Activated T-cell treated with anti-CD3 and anti-CD28 coated beads, Interleukin-2, amount 50 U/mL, for 72 hours (primary cell): ENCODE results near the gene HPS6. TPM values are rescaled to one million over a fixed set of nuclear protein-coding genes. Genes with fewer than 3 reads are reported as not detected.
A peak's percentile ranks its signal among the peaks of the same experiment; 100 is the strongest.

Experiments used
- ATAC-seq, 2 donors: fragments of 150-1000 bp; cut with Tn5 transposase; replicated peaks in 1 of 2; 2 replicates each; pipeline ENCODE4 v1.10.0; 2021; ENCODE audit warnings: moderate library complexity in 2 of 2, mild to moderate bottlenecking in 1 of 2
- DNase-seq, 2 donors: peaks; one replicate each; pipeline ENCODE4 v3.0.0; 2021 to 2022; ENCODE audit warnings: mixed read lengths in 1 of 2
- H3K27ac Mint-ChIP-seq: one replicate; pipeline ENCODE4 v1.8.0; 2022; ENCODE audit warnings: mild to moderate bottlenecking, moderate library complexity, mixed read lengths
- H3K27me3 Mint-ChIP-seq: one replicate; pipeline ENCODE4 v1.8.0; 2022; ENCODE audit warnings: low read depth, mixed read lengths
- H3K36me3 Mint-ChIP-seq, 2 donors: one replicate each; pipeline ENCODE4 v1.8.0; 2022; ENCODE audit warnings: mixed read lengths in 2 of 2, mild to moderate bottlenecking in 1 of 2; ENCODE audit not compliant: insufficient read depth in 2 of 2
- H3K4me1 Mint-ChIP-seq: one replicate; pipeline ENCODE4 v1.8.0; 2022; ENCODE audit warnings: low read depth, mixed read lengths
- H3K4me3 Mint-ChIP-seq, 2 donors: one replicate each; pipeline ENCODE4 v1.8.0; 2022; ENCODE audit warnings: mild to moderate bottlenecking in 2 of 2, mixed read lengths in 2 of 2, moderate library complexity in 2 of 2
- H3K9me3 Mint-ChIP-seq, 2 donors: one replicate each; pipeline ENCODE4 v1.8.0; 2022; ENCODE audit warnings: mixed read lengths in 2 of 2
- total RNA-seq, 2 donors: library from RNA; stranded (reverse); gene quantifications; one replicate each; pipeline ENCODE4 v1.2.3, GENCODE V29; 2022

The HPS6 gene
- total RNA-seq, 2 donors from 2014 or later: 11.8 to 14.0 TPM

GRCh38 chr10:102116656-102117055 is 51.5 kb downstream of the HPS6 start:
- Mint-ChIP-seq H3K4me3 (peak overlapping the region; percentile 74 to 96), H3K4me1 (peaks cover 72% of the 10 kb centered on the region), H3K36me3 (peaks cover 0 to 1% of the 10 kb centered on the region in 2 donors), H3K27ac (peak overlapping the region; percentile 54), H3K9me3 (no peaks in the 10 kb centered on the region), H3K27me3 (no peaks in the 10 kb centered on the region)
- ATAC-seq (no peak), DNase-seq (no peak)

Other genes starting within 250 kb of the HPS6 start
- gene OGA, start 246.9 kb upstream of the HPS6 start, total RNA-seq: 100 to 1,000 TPM; 165 to 170 TPM
- 1 to 10 TPM; 2.2 to 3.1 TPM for gene KCNIP2, start 221.5 kb upstream of the HPS6 start, total RNA-seq
- 10 to 100 TPM; 20.1 to 23.1 TPM for gene ARMH3, start 9.2 kb upstream of the HPS6 start, total RNA-seq
- gene LDB1, start 55.0 kb downstream of the HPS6 start, total RNA-seq: 10 to 100 TPM; 65.1 to 71.2 TPM
- 10 to 100 TPM; 42.6 to 51.4 TPM for gene PPRC1, start 67.7 kb downstream of the HPS6 start, total RNA-seq
- 100 to 1,000 TPM in 1 of 2 donors, 10 to 100 TPM in 1; 98.2 to 124 TPM for gene NOLC1, start 87.0 kb downstream of the HPS6 start, total RNA-seq
- gene ELOVL3, start 160.9 kb downstream of the HPS6 start, total RNA-seq: under 1 TPM in 1 of 2 donors, not detected in 1; 0.24 TPM
- gene PITX3, start 176.2 kb downstream of the HPS6 start, total RNA-seq: under 1 TPM; 0.24 to 0.28 TPM
- gene GBF1, start 180.2 kb downstream of the HPS6 start, total RNA-seq: 10 to 100 TPM; 44.2 to 47.6 TPM